Glomerular endothelial cell (primary cell): ENCODE measurements around the gene CDC42EP5. TPM values are rescaled to one million over a fixed set of nuclear protein-coding genes. Genes with fewer than 3 reads are reported as not detected.

ENCODE experiments used
- total RNA-seq: library from RNA; depleted of rRNA; stranded (reverse); fragments of >200 nt; gene quantifications from 2 replicates; pipeline ENCODE4 v1.2.3, GENCODE V29; 2015

CDC42EP5 gene
- total RNA-seq, 1 donor from 2014 or later, result 172 TPM

Other genes with a start within 250 kb of the CDC42EP5 start
- not detected in 2 replicates for gene LILRA6, start 230.5 kb downstream of the CDC42EP5 start, total RNA-seq
- not detected in 2 replicates for gene LILRB5, start 216.0 kb downstream of the CDC42EP5 start, total RNA-seq
- not detected in 2 replicates for gene LILRB2, start 192.2 kb downstream of the CDC42EP5 start, total RNA-seq
- not detected in 2 replicates for gene LILRA5, start 160.1 kb downstream of the CDC42EP5 start, total RNA-seq
- gene LILRA4, start 134.1 kb downstream of the CDC42EP5 start, total RNA-seq, result not detected in 2 replicates
- not detected in 2 replicates for gene LAIR1, start 108.4 kb downstream of the CDC42EP5 start, total RNA-seq
- not detected in 2 replicates for gene TTYH1, start 57.8 kb downstream of the CDC42EP5 start, total RNA-seq
- gene LENG8, start 24.1 kb downstream of the CDC42EP5 start, total RNA-seq, result 48.2 and 127 TPM in 2 replicates
- 3.7 and 4.1 TPM in 2 replicates for gene LENG9, start 9.5 kb downstream of the CDC42EP5 start, total RNA-seq
- gene LAIR2, start 29.5 kb upstream of the CDC42EP5 start, total RNA-seq, result not detected in 2 replicates
- gene LILRA2, start 100.5 kb upstream of the CDC42EP5 start, total RNA-seq, result not detected in 2 replicates
- not detected in 2 replicates for gene LILRA1, start 120.3 kb upstream of the CDC42EP5 start, total RNA-seq
- 0.10 and 1.2 TPM in 2 replicates for gene LILRB1, start 157.2 kb upstream of the CDC42EP5 start, total RNA-seq
- gene LILRB4, start 189.7 kb upstream of the CDC42EP5 start, total RNA-seq, result not detected in 2 replicates